Lower leg skin (tissue), 4 donors: ENCODE results near the gene LY6G5C. TPM values are rescaled to one million over a fixed set of nuclear protein-coding genes. Genes with fewer than 3 reads are reported as not detected.

Experiments
- DNase-seq, 2 donors: peaks; one replicate each; pipeline ENCODE4 v3.0.0-alpha.2; 2019; ENCODE audit warnings: low spot score in 2 of 2
- H3K4me3 ChIP-seq: fragments of 200-600 bp; sonication (generic); 2 replicates; pipeline ENCODE4 v1.5.1; 2017; ENCODE audit warnings: mild to moderate bottlenecking, low read depth; ENCODE audit not compliant: poor library complexity, severe bottlenecking
- CTCF ChIP-seq, 3 donors: fragments of 450-650 bp; IDR thresholded peaks; one replicate each; pipeline ENCODE4 v1.5.1; 2016; ENCODE audit warnings: antibody characterized with exemption in 3 of 3, mild to moderate bottlenecking in 3 of 3, moderate library complexity in 2 of 3
- POLR2A ChIP-seq, 2 donors: fragments of 450-650 bp; IDR thresholded peaks; one replicate each; pipeline ENCODE4 v1.6.1; 2016 to 2017; ENCODE audit warnings: antibody characterized with exemption in 2 of 2, mild to moderate bottlenecking in 1 of 2, moderate library complexity in 1 of 2
- WGBS, 2 donors: methylation state at CpG; one replicate each; pipeline ENCODE4 v1.1.5; 2018; 5-methylcytosine and 5-hydroxymethylcytosine counted together
- intact Hi-C: fragments of 100-400 bp; cut with DNase I; formaldehyde crosslinking; loops from one replicate; pipeline ENCODE4 v1.15.0; 2023; ENCODE audit warnings: low total_unique reads
- total RNA-seq, 4 donors: library from RNA; depleted of rRNA; stranded (reverse); fragments of >200 nt; gene quantifications; one replicate each; pipeline ENCODE4 v1.1.0, GENCODE V29; 2016

LY6G5C gene
- total RNA-seq, 4 donors from 2014 or later: 1.6 TPM; not detected in 3

GRCh38 chr6:31659649-31660380 is 21.1 kb downstream of the LY6G5C start:
- peak overlapping the region; percentile 77 for H3K4me3 ChIP-seq
- DNase-seq: peak in 1 of 2 donors; percentile 36
- intact Hi-C loops: no loop called here
- no peak for TF ChIP-seq POLR2A (IDR thresholded peaks at IDR 0.05)
- TF ChIP-seq CTCF (IDR thresholded peaks at IDR 0.05): no peak
- 15 to 24% methylated on average over 5 to 12 of the region's 13 CpGs for WGBS, 2 donors

GRCh38 chr6:31658983-31659648 is 21.8 kb downstream of the LY6G5C start:
- TF ChIP-seq CTCF (IDR thresholded peaks at IDR 0.05) (no peak), POLR2A (IDR thresholded peaks at IDR 0.05) (no peak)
- DNase-seq: no peak
- intact Hi-C loops: no loop called here
- peak overlapping the region; percentile 77 for H3K4me3 ChIP-seq
- WGBS, 2 donors: 81 to 87% methylated on average over 11 to 13 of the region's 13 CpGs

- intact Hi-C loops: no loop called here
- WGBS, 2 donors: 74 to 77% methylated on average over 4 of the region's 4 CpGs
- DNase-seq: no peak
- no peak overlapping the region for H3K4me3 ChIP-seq
- TF ChIP-seq POLR2A (IDR thresholded peaks at IDR 0.05) (no peak), CTCF (IDR thresholded peaks at IDR 0.05) (no peak)
Measured at GRCh38 chr6:31658158-31658688, 22.6 kb downstream of the LY6G5C start.

- intact Hi-C loops: no loop called here
- no peak for DNase-seq
- TF ChIP-seq CTCF (IDR thresholded peaks at IDR 0.05) (no peak), POLR2A (IDR thresholded peaks at IDR 0.05) (no peak)
- WGBS, 2 donors: 72 to 75% methylated on average over 6 of the region's 6 CpGs
- H3K4me3 ChIP-seq: no peak overlapping the region
Measured at GRCh38 chr6:31657406-31658157, 23.3 kb downstream of the LY6G5C start.

- 83 to 84% methylated on average over 8 of the region's 8 CpGs for WGBS, 2 donors
- intact Hi-C loops: no loop called here
- no peak within 1 kb of the TSS for H3K4me3 ChIP-seq
- TF ChIP-seq POLR2A (IDR thresholded peaks at IDR 0.05): no peak
- TF ChIP-seq CTCF (IDR thresholded peaks at IDR 0.05): peak in 1 of 3 donors; percentile 54
- no peak for DNase-seq
Measured at GRCh38 chr6:31655349-31656237, 25.3 kb downstream of the LY6G5C start, which contains the start of gene APOM. Gene APOM (plus strand): TSS chr6:31655894. CDS start chr6:31655967, 73 bp downstream.
